ENCODE results near the gene AARS1. TPM values are rescaled to one million over a fixed set of nuclear protein-coding genes. Genes with fewer than 3 reads are reported as not detected.

AARS1 gene
- polyA plus RNA-seq, 3 donors, result 13.9 to 16.6 (median 16.3) TPM

DNA sequence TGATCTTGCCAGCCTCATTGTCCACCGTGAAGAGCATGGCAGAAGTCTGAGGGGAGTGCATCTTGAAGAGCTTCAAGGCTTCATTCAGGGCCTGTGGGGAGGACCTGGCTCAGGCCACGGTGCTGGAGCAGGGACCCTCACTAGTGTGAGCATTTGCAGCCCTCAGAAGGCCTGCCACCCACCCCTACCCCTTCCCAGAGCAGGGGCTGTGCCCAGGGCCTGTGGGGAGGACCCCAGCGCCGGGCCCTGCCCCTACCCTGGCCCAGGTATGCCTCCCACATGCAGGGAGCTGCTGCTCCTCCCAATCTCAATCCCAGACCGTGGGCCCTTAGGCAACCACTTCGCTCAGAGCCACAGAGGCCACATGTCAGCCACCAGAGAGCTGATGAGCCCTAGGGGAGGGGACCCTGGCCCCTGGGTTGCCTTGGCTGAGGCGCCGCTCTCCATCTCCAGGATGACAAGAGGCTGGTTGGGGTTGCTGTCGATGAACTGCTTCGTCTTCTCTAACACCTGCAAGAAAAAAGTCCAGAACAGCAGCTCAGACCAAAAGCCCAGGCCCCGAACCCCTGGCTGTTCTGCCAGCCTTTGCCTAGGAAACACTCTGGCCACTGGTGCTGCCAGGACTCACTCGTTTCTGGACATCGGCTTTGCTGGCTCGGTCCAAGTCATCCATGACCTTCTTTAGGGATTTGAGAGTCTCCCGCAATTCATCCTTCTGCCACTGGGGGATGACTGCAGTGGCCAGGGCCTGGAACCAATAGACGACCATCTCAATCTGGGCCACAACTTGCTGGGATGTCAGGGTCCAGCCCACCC, 35.8 kb downstream of the AARS1 start:
- intact Hi-C loops (cut with micrococcal nuclease), result no loop called here
- Histone ChIP-seq H2AFZ (ENCODE audit: insufficient read depth, low read depth, low read length, poor library complexity, severe bottlenecking) (no peak overlapping the region), H4K20me1 (ENCODE audit: insufficient read depth, low read length) (peaks cover 16% of the 10 kb centered on the region), H3K36me3 (replicated peaks in 1 of 2; ENCODE audit: control insufficient read depth in 1 of 2, insufficient read depth in 2 of 2, low read length in 2 of 2) (peaks cover 21 to 40% of the 10 kb centered on the region in 2 donors), H3K4me1 (ENCODE audit: control insufficient read depth in 1 of 2, insufficient read depth in 2 of 2, low read length in 2 of 2) (peaks cover 11 to 20% of the 10 kb centered on the region in 2 donors), H3K9me3 (replicated peaks in 1 of 2; ENCODE audit: control insufficient read depth in 1 of 2, insufficient read depth in 1 of 2, low read length in 2 of 2) (no peaks in the 10 kb centered on the region), H3K27ac (ENCODE audit: low read depth in 1 of 2, low read length in 2 of 2) (no peak overlapping the region), H3K27me3 (ENCODE audit: control insufficient read depth in 2 of 2, insufficient read depth in 2 of 2, low read length in 2 of 2) (no peaks in the 10 kb centered on the region), H3K79me2 (ENCODE audit: insufficient read depth, low read length) (peaks cover 25% of the 10 kb centered on the region), H3K9ac (ENCODE audit: insufficient read depth, low read length, poor library complexity, severe bottlenecking) (no peak overlapping the region), H3K4me3 (replicated peaks in 1 of 3; ENCODE audit: low read depth in 2 of 3, low read length in 3 of 3) (no peak overlapping the region), H3K4me2 (replicated peaks; ENCODE audit: extremely low read depth, low read length, poor library complexity, severe bottlenecking) (no peak overlapping the region)
- H3K9me3 Mint-ChIP-seq, result peaks cover 0 to 4% (median 0%) of the 10 kb centered on the region in 7 donors
- 88% methylated on average over 15 of the region's 16 CpGs for WGBS (ENCODE audit: insufficient coverage)
- TF ChIP-seq, protein P1, sequence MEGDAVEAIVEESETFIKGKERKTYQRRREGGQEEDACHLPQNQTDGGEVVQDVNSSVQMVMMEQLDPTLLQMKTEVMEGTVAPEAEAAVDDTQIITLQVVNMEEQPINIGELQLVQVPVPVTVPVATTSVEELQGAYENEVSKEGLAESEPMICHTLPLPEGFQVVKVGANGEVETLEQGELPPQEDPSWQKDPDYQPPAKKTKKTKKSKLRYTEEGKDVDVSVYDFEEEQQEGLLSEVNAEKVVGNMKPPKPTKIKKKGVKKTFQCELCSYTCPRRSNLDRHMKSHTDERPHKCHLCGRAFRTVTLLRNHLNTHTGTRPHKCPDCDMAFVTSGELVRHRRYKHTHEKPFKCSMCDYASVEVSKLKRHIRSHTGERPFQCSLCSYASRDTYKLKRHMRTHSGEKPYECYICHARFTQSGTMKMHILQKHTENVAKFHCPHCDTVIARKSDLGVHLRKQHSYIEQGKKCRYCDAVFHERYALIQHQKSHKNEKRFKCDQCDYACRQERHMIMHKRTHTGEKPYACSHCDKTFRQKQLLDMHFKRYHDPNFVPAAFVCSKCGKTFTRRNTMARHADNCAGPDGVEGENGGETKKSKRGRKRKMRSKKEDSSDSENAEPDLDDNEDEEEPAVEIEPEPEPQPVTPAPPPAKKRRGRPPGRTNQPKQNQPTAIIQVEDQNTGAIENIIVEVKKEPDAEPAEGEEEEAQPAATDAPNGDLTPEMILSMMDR (IDR thresholded peaks at IDR 0.05), result peak; percentile 84
- peak; percentile 22 to 51 (median 34) for DNase-seq
- peak overlapping the region in 1 of 7 donors; percentile 37 for H3K27ac Mint-ChIP-seq
- peaks cover 35 to 60% of the 10 kb centered on the region in 2 donors for H3K36me3 Mint-ChIP-seq
- no peaks in the 10 kb centered on the region for H3K27me3 Mint-ChIP-seq (ENCODE audit: low read depth in 3 of 3)
- H3K4me1 Mint-ChIP-seq, result peaks cover 20% of the 10 kb centered on the region
- H3K4me3 Mint-ChIP-seq, result peak overlapping the region in 1 of 2 donors; percentile 45

DNA sequence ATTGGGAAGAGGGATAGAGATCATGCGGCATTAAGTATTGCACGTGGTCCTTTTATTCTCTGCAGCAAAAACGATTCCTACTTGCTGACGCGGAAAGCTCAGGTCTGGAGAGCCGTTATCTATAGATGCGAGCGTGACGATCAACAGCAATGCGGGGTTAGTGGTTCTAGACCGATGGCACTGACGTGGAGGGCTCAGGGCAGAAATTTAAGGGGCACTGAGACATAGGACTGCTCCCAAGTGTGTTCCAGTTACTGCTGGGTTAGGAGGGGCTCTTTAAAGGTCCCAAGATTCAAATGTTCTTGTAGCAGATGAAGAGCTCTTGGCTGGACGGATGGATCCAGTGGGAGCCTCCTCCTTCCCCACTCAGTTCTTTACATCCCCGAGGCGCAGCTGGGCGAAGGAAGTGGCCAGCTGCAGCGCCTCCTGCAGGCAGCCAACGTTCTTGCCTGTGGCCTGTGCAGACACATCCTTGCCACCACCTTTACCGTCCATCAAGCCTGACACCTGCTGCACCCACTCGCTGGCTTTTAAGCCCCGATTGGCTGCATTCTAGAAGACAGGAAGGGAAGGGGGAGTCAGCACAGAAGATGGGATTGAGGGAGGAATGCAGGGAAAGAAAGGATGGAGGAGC, 36.8 kb downstream of the AARS1 start:
- no peak overlapping the region for H3K4me3 Mint-ChIP-seq
- peaks cover 20% of the 10 kb centered on the region for H3K4me1 Mint-ChIP-seq
- H3K27ac Mint-ChIP-seq, result no peak overlapping the region
- H3K36me3 Mint-ChIP-seq, result peaks cover 25 to 54% of the 10 kb centered on the region in 2 donors
- DNase-seq, result no peak
- no peaks in the 10 kb centered on the region for H3K27me3 Mint-ChIP-seq (ENCODE audit: low read depth in 3 of 3)
- Histone ChIP-seq H3K4me3 (replicated peaks in 1 of 3; ENCODE audit: low read depth in 2 of 3, low read length in 3 of 3) (no peak overlapping the region), H3K4me1 (ENCODE audit: control insufficient read depth in 1 of 2, insufficient read depth in 2 of 2, low read length in 2 of 2) (peaks cover 11 to 20% of the 10 kb centered on the region in 2 donors), H3K79me2 (ENCODE audit: insufficient read depth, low read length) (peaks cover 32% of the 10 kb centered on the region), H3K9ac (ENCODE audit: insufficient read depth, low read length, poor library complexity, severe bottlenecking) (no peak overlapping the region), H3K36me3 (replicated peaks in 1 of 2; ENCODE audit: control insufficient read depth in 1 of 2, insufficient read depth in 2 of 2, low read length in 2 of 2) (peaks cover 14 to 32% of the 10 kb centered on the region in 2 donors), H3K27ac (ENCODE audit: low read depth in 1 of 2, low read length in 2 of 2) (no peak overlapping the region), H2AFZ (ENCODE audit: insufficient read depth, low read depth, low read length, poor library complexity, severe bottlenecking) (peak overlapping the region; percentile 73), H3K27me3 (ENCODE audit: control insufficient read depth in 2 of 2, insufficient read depth in 2 of 2, low read length in 2 of 2) (no peaks in the 10 kb centered on the region), H4K20me1 (ENCODE audit: insufficient read depth, low read length) (peaks cover 16% of the 10 kb centered on the region), H3K9me3 (replicated peaks in 1 of 2; ENCODE audit: control insufficient read depth in 1 of 2, insufficient read depth in 1 of 2, low read length in 2 of 2) (no peaks in the 10 kb centered on the region), H3K4me2 (replicated peaks; ENCODE audit: extremely low read depth, low read length, poor library complexity, severe bottlenecking) (peak overlapping the region; percentile 88)
- intact Hi-C loops (cut with micrococcal nuclease), result no loop called here
- H3K9me3 Mint-ChIP-seq, result peaks cover 0 to 4% (median 0%) of the 10 kb centered on the region in 7 donors
- WGBS (ENCODE audit: insufficient coverage), result 95% methylated on average over 15 of the region's 21 CpGs
- TF ChIP-seq, protein P1 (IDR thresholded peaks at IDR 0.05), result no peak

Measured in CD14-positive monocyte (primary cell).